K562 (cell line): ENCODE data around the gene GATAD1. TPM values are rescaled to one million over a fixed set of nuclear protein-coding genes. Genes with fewer than 3 reads are reported as not detected.

Source experiments
- ATAC-seq: fragments of 200-7000 bp; cut with Tn5 transposase; 3 replicates; pipeline ENCODE4 v1.9.1; 2020; ENCODE audit warnings: moderate library complexity
- BruUV-seq: library from RNA; stranded (reverse); fragments of 400-500 nt; replicated peaks from 2 replicates; lab custom pipeline; 2021; lab: Mats Ljungman, UMichigan
- CTCF ChIA-PET: fragments of 300-600 bp; formaldehyde crosslinking; extraction: SDS; loops from one replicate; lab custom pipeline; 2021; ENCODE audit warnings: low intra/inter-chr PET ratio; lab: Yijun Ruan, JAX
- POLR2A ChIA-PET: fragments of 300-600, 350-650 bp; sonication (Branson Sonifier 250); formaldehyde crosslinking; extraction: SDS; loops from one replicate; lab custom pipeline; 2021; ENCODE audit warnings: antibody characterized with exemption, inconsistent platforms; lab: Yijun Ruan, JAX
- DNase-seq, 4 experiments: peaks; one replicate each; pipeline versions ENCODE4 v3.0.0 to v3.0.0-alpha.2; 2011 to 2018; ENCODE audit warnings: low spot score in 3 of 4, mixed read lengths in 3 of 4; ENCODE audit errors: extremely low read depth in 1 of 4
- FAIRE-seq: peaks from 2 replicates; lab custom pipeline; 2011; peaks lifted over from hg19 to GRCh38; lab: Jason Lieb, UNC
- H2AFZ ChIP-seq: 2 replicates; pipeline ENCODE4 v1.6.0; 2011; ENCODE audit warnings: low read depth, low read length, control low read depth, inconsistent platforms
- H3K27ac ChIP-seq: fragments of 200-600 bp; 3 replicates; pipeline ENCODE4 v1.8.0; 2011; ENCODE audit warnings: low read depth, mild to moderate bottlenecking, control low read depth, inconsistent platforms, low read length, moderate library complexity, mixed read lengths; ENCODE audit errors: extremely low read depth
- H3K27me3 ChIP-seq, 2 experiments: fragments of 300-600 bp in 1 of 2; 2 replicates in 1 of 2; 3 replicates in 1 of 2; pipeline versions ENCODE4 v1.6.0 to v1.8.0; 2011; ENCODE audit warnings: inconsistent platforms in 2 of 2, low read length in 2 of 2, mild to moderate bottlenecking in 1 of 2, mixed read lengths in 1 of 2, moderate library complexity in 1 of 2; ENCODE audit not compliant: control insufficient read depth in 2 of 2, insufficient read depth in 2 of 2
- H3K36me3 ChIP-seq: fragments of 300-600 bp; 3 replicates; pipeline ENCODE4 v1.8.0; 2011; ENCODE audit warnings: mild to moderate bottlenecking, low read length, inconsistent platforms; ENCODE audit not compliant: control insufficient read depth, insufficient read depth
- H3K4me1 ChIP-seq, 2 experiments: fragments of 200-600 bp in 1 of 2; replicated peaks in 1 of 2; 2 replicates in 1 of 2; 3 replicates in 1 of 2; pipeline versions ENCODE4 v1.5.1 to v1.8.0; 2011; ENCODE audit warnings: inconsistent platforms in 2 of 2, low read length in 2 of 2, mild to moderate bottlenecking in 1 of 2, mixed read lengths in 1 of 2, moderate library complexity in 1 of 2; ENCODE audit not compliant: control insufficient read depth in 2 of 2, insufficient read depth in 2 of 2
- H3K4me2 ChIP-seq: 2 replicates; pipeline ENCODE4 v1.6.1; 2011; ENCODE audit warnings: low read length, control low read depth, inconsistent platforms, mixed read lengths; ENCODE audit not compliant: insufficient read depth
- H3K4me3 ChIP-seq: fragments of 200-600 bp; sonication (generic), shearing (Covaris generic); 2 replicates; pipeline ENCODE4 v1.5.1; 2016; ENCODE audit warnings: control low read depth, inconsistent platforms
- H3K79me2 ChIP-seq: fragments of 200-600 bp; 3 replicates; pipeline ENCODE4 v1.8.0; 2011; ENCODE audit warnings: low read length, inconsistent platforms; ENCODE audit not compliant: control insufficient read depth, insufficient read depth
- H3K9ac ChIP-seq, 2 experiments: 2 replicates each; pipeline versions ENCODE4 v1.6.0 to v1.6.1; 2011; ENCODE audit warnings: low read depth in 2 of 2, low read length in 2 of 2, control low read depth in 1 of 2, inconsistent platforms in 1 of 2, mild to moderate bottlenecking in 1 of 2, mixed read lengths in 1 of 2; ENCODE audit not compliant: insufficient read depth in 1 of 2
- H3K9me1 ChIP-seq: one replicate; pipeline ENCODE4 v1.6.0; 2011; ENCODE audit warnings: inconsistent platforms, mild to moderate bottlenecking, low read length, moderate library complexity; ENCODE audit not compliant: control insufficient read depth, insufficient read depth
- H3K9me3 ChIP-seq: replicated peaks from 2 replicates; pipeline ENCODE4 v1.5.1; 2011; ENCODE audit warnings: low read depth, low read length, inconsistent platforms; ENCODE audit not compliant: control insufficient read depth, insufficient read depth
- H4K20me1 ChIP-seq: replicated peaks from 2 replicates; pipeline ENCODE4 v1.6.1; 2011; ENCODE audit warnings: low read length, inconsistent platforms, mixed read lengths; ENCODE audit not compliant: control insufficient read depth, insufficient read depth
- CREB1 ChIP-seq, 2 experiments: sonication (generic) in 1 of 2; formaldehyde crosslinking in 1 of 2; IDR thresholded peaks; 2 replicates each; pipeline versions ENCODE4 v1.6.1 to v1.8.0; 2012 to 2022; ENCODE audit warnings: inconsistent platforms in 1 of 2, mild to moderate bottlenecking in 1 of 2, missing genetic modification reagents in 1 of 2, moderate library complexity in 1 of 2
- GMEB1 ChIP-seq: fragments of 250-450 bp; sonication (Bioruptor Pico); IDR thresholded peaks from 2 replicates; pipeline ENCODE4 v1.4.0; 2020; ENCODE audit warnings: mild to moderate bottlenecking
- RBM17 ChIP-seq: fragments of 200-400 bp; formaldehyde crosslinking; IDR thresholded peaks from 2 replicates; pipeline ENCODE4 v1.6.1; 2017; ENCODE audit warnings: low read depth, mild to moderate bottlenecking, low read length, borderline replicate concordance
- STAT6 ChIP-seq: sonication (generic); formaldehyde crosslinking; IDR thresholded peaks from 2 replicates; pipeline ENCODE4 v1.8.1; 2023; ENCODE audit warnings: mild to moderate bottlenecking, missing genetic modification reagents
- TFAP4 ChIP-seq: sonication (generic); formaldehyde crosslinking; IDR thresholded peaks from 2 replicates; pipeline ENCODE4 v1.8.0; 2022; ENCODE audit warnings: missing genetic modification reagents, mild to moderate bottlenecking, moderate library complexity, borderline replicate concordance
- ZBTB43 ChIP-seq: sonication (generic); formaldehyde crosslinking; IDR thresholded peaks from 2 replicates; pipeline ENCODE4 v1.8.0; 2023; ENCODE audit warnings: mild to moderate bottlenecking, missing genetic modification reagents
- ZNF174 ChIP-seq: fragments of 250-450 bp; sonication (Bioruptor Pico); IDR thresholded peaks from 2 replicates; pipeline ENCODE4 v1.4.0; 2020; ENCODE audit warnings: mild to moderate bottlenecking
- WGBS: fragments of 100-300 bp; shearing (Covaris generic); methylation state at CpG from one replicate; pipeline ENCODE4 v1.1.6; 2016; ENCODE audit warnings: low coverage, mixed read lengths; ENCODE audit not compliant: insufficient coverage; ENCODE audit errors: missing lambda C conversion rate; 5-methylcytosine and 5-hydroxymethylcytosine counted together
- in situ Hi-C: fragments of 300-500 bp; cut with MboI; formaldehyde crosslinking; loops from 4 replicates; pipeline ENCODE4 v1.15.0; 2018; ENCODE audit warnings: inconsistent platforms, mixed read lengths
- intact Hi-C: fragments of 100-400 bp; cut with micrococcal nuclease; formaldehyde crosslinking; loops from 2 replicates; pipeline ENCODE4 v1.14.2; 2022
- polyA plus RNA-seq, 8 experiments: library from polyadenylated mRNA; depleted of rRNA in 4 of 8; stranded (reverse) in 5 of 8; unstranded in 3 of 8; fragments of >200 nt; fragmentation: Nextera tagmentation in 2 of 8; fragmentation: Illumina TruSeq in 1 of 8; extraction: Ambion mirVana in 2 of 8; extraction: Trizol in 1 of 8; gene quantifications; 2 replicates each; pipeline versions ENCODE4 v1.2.1 to v1.2.3, GENCODE V29; 2011 to 2014; ENCODE audit warnings: inconsistent platforms in 1 of 8, missing spikeins in 1 of 8
- total RNA-seq, 7 experiments: library from RNA; depleted of rRNA in 6 of 7; stranded (reverse); fragments of >200 nt in 6 of 7; fragmentation: Illumina TruSeq in 2 of 7; extraction: Trizol in 2 of 7; gene quantifications; 2 replicates each; pipeline versions ENCODE4 v1.2.1 to v1.2.3, GENCODE V29; 2011 to 2021; ENCODE audit warnings: low replicate concordance in 1 of 7

Gene GATAD1
- total and polyA plus RNA-seq, 9 of the 15 experiments (the other 6 are each of a cell fraction or from before 2014, with no cell fraction given) = 9.3 to 67.7 (median 34.3) TPM

DNA sequence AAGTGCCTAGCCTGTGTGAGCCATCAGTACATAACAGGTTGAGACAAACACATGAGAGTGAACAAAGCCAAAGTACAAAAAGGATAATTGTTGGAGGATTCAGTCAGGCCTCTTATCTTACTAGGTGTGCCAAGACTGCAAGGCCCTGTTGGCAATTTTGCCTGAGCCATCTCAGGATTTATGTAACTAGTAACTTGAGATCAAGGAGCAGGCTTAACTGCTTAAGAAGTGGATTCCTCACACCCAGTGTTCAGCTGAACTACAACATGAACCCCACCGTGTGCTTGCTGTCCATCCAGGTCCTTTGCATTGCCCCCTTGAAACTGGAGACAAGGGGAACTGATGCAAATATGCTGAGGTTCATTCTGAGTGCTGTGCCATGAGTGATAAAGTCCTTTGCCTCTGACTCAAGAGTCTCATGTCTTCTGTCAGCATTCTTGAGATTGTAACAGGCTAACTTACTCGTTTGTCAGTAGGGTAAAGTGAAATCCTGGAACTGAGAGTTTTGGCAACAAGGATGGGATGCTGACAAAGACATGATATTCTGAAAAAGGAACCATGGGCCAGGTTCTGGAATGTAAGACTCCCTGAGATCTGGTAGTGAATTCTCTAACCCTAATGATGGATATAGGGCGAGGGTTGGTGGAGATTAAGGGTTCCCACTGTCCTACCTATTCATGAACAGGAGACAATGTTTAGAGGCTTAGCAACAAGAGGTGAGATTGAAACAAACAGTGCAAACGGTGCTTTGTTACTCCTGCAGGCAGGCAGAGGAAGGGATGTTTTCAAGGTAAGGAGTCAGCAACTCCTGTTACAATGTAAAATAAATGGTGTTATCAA lies 44.1 kb upstream of the GATAD1 start:
- POLR2A ChIA-PET = interaction anchor here (1.0 to 1.3 kb wide), 3 partner anchors 10 to 174 kb away, joined by 3 to 4 read pairs (median 3); no protein-coding TSS in a partner anchor
- Histone ChIP-seq H3K9me1 (no peaks in the 10 kb centered on the region), H2AFZ (no peak overlapping the region), H3K27ac (no peak overlapping the region), H3K4me3 (no peak overlapping the region), H3K36me3 (peaks cover 20% of the 10 kb centered on the region; the same call in 1 of the 3 replicates), H3K4me1 (no peaks in the 10 kb centered on the region), H3K9ac (no peak overlapping the region), H4K20me1 (no peaks in the 10 kb centered on the region), H3K9me3 (no peaks in the 10 kb centered on the region), H3K27me3 (no peaks in the 10 kb centered on the region), H3K4me2 (no peak overlapping the region), H3K79me2 (no peaks in the 10 kb centered on the region)
- FAIRE-seq = peak; percentile 35
- no peak for TF ChIP-seq RBM17
- no peak for TF ChIP-seq TFAP4 (CRISPR knock-in tag)
- no peak for TF ChIP-seq ZNF174 (CRISPR knock-in tag)
- TF ChIP-seq CREB1 (IDR thresholded peaks at IDR 0.05) = no peak
- TF ChIP-seq CREB1 (CRISPR knock-in tag; IDR thresholded peaks at IDR 0.05) = no peak
- no peak for TF ChIP-seq STAT6 (CRISPR knock-in tag)
- TF ChIP-seq ZBTB43 (CRISPR knock-in tag) = no peak
- no peak for TF ChIP-seq GMEB1 (CRISPR knock-in tag)
- intact Hi-C loops = loop anchor here (5.0 to 10.0 kb wide), 2 partner anchors 158 to 521 kb away; partner anchors contain the start of genes ANKIB1, KRIT1 and MTERF1
- CTCF ChIA-PET = no interaction called here
- no peak for ATAC-seq
- in situ Hi-C loops = no loop called here
- no TSS peak for BruUV-seq
- no peak for DNase-seq
- 37% methylated on average over 4 of the region's 4 CpGs for WGBS
